HFF-Myc (cell line): ENCODE results near the gene RSPO4.

Source experiments
- DNase-seq: peaks from one replicate; pipeline ENCODE4 v3.0.0-alpha.2; 2011; ENCODE audit warnings: low read depth; ENCODE audit errors: extremely low read depth
- H3K4me3 ChIP-seq: replicated peaks from 2 replicates; pipeline ENCODE4 v1.5.1; 2011; ENCODE audit warnings: low read depth, mild to moderate bottlenecking, control low read depth, low read length
- TF ChIP-seq, protein P1 (sequence below): IDR thresholded peaks from 2 replicates; pipeline ENCODE4 v1.5.1; 2012; ENCODE audit warnings: mild to moderate bottlenecking, low read depth, low read length, control low read depth; ENCODE audit errors: missing control alignments

RSPO4 gene

DNA sequence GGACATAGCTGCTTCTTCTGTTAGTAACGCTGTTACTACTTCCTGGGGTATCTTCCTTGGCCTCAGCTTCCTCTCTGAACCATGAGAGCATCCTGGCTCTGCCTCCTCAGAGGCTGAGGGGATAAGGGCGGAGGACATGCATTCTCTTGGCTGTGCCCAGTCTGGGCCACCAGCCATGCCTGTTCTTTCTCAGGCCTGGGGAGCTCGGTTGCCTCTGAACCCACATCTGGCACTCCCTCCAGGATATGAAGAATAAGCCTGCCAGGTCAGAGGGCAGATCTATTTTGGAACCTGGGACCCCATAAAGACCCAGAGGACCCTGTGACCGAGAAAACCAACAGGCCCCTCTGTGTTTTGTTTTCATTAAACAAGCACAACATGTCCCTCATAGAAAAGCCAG lies 79.3 kb downstream of the RSPO4 start:
- no peak for DNase-seq
- H3K4me3 ChIP-seq: no peak overlapping the region
- TF ChIP-seq, protein P1, sequence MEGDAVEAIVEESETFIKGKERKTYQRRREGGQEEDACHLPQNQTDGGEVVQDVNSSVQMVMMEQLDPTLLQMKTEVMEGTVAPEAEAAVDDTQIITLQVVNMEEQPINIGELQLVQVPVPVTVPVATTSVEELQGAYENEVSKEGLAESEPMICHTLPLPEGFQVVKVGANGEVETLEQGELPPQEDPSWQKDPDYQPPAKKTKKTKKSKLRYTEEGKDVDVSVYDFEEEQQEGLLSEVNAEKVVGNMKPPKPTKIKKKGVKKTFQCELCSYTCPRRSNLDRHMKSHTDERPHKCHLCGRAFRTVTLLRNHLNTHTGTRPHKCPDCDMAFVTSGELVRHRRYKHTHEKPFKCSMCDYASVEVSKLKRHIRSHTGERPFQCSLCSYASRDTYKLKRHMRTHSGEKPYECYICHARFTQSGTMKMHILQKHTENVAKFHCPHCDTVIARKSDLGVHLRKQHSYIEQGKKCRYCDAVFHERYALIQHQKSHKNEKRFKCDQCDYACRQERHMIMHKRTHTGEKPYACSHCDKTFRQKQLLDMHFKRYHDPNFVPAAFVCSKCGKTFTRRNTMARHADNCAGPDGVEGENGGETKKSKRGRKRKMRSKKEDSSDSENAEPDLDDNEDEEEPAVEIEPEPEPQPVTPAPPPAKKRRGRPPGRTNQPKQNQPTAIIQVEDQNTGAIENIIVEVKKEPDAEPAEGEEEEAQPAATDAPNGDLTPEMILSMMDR: no peak

GRCh38 chr20:921068-921467 lies 81.0 kb downstream of the RSPO4 start:
- no peak for DNase-seq
- no peak overlapping the region for H3K4me3 ChIP-seq
- TF ChIP-seq, protein P1: no peak

DNA sequence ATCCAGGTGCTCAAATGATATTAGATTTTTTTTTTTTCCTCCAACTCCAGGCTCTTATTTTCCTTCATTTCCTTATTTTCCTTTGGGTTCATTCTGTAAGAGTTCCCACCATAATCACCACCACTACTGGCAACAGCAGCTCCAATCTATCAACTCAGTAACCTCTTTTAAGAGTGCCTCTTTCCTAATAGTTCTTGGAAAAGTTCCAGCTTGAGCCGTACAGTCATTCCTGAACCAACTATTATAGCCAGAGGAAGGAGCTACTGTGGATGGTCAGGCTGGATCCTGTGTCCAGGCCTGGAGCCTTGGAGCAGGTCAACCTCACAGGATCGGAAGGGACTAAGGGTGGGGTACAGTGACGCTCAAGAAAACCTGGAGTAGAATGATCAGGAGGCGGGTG lies 81.8 kb downstream of the RSPO4 start:
- H3K4me3 ChIP-seq: no peak overlapping the region
- TF ChIP-seq, protein P1: no peak

DNA sequence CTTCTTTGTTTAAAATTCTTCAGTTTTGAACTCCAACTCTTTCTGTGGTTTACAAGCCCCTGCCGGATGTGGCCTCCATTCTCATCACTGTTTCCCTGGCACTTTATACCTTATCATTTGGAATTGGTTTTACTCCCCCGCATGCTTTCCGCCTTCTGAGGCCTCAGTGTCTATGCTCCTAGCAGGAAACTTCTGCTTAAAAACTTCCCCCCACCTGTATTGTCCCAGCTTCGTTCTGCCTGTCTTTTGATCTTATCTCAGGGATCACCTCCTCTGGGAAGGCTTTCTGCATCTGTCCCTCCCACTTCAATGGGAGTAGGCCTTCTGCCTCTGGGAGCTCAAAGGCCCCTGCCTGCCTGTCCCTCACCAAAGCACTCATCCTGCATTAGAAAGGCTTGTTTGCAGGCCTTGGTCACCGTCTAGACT lies 82.6 kb downstream of the RSPO4 start:
- H3K4me3 ChIP-seq: no peak overlapping the region
- no peak for DNase-seq
- TF ChIP-seq, protein P1: no peak

More for the DNA sequence above, 81.8 kb downstream of the RSPO4 start:
- DNase-seq: no peak

GRCh38 chr20:917416-917815 lies 84.7 kb downstream of the RSPO4 start:
- TF ChIP-seq, protein P1: no peak
- no peak for DNase-seq
- H3K4me3 ChIP-seq: no peak overlapping the region

DNA sequence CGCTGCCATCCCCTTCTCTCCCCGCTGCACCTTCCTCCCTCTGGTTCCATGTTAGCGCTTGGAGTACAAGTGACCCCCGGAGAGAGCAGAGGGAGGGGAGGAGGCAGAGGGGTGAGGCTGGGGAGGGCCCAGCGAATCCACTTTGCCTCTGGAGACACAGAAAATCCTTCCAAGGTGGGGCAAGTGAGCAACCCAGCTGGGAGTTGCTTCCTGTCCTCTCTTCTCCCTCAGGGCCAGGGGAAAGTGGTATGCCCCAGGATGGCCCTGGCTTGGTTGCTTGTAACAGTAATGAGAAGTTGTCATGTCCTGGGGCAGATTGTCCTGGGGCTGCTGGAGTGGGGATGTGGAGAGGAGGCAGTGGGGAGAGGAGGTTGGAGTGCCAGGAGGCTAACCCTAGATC lies 85.3 kb downstream of the RSPO4 start:
- TF ChIP-seq, protein P1: no peak
- no peak overlapping the region for H3K4me3 ChIP-seq
- DNase-seq: no peak

GRCh38 chr20:916125-916799 lies 85.8 kb downstream of the RSPO4 start, which contains the start of gene ANGPT4:
Gene ANGPT4, minus strand, starts transcription at chr20:916334. Its CDS starts 120 bp downstream, at chr20:916214.
- no peak within 1 kb of the TSS for H3K4me3 ChIP-seq
- TF ChIP-seq, protein P1: no peak
- no peak for DNase-seq
